Fibroblast of skin of left biceps (primary cell): ENCODE results near the gene MRGPRG.

Experiments used
- DNase-seq, 2 experiments: peaks; one replicate each; pipeline ENCODE4 v3.0.0-alpha.2; 2013; ENCODE audit warnings: low read depth in 2 of 2

Gene MRGPRG

GRCh38 chr11:3225826-3226750 lies 7.5 kb upstream of the MRGPRG start:
- no peak for DNase-seq

GRCh38 chr11:3225159-3225758 lies 6.6 kb upstream of the MRGPRG start:
- no peak for DNase-seq

DNA sequence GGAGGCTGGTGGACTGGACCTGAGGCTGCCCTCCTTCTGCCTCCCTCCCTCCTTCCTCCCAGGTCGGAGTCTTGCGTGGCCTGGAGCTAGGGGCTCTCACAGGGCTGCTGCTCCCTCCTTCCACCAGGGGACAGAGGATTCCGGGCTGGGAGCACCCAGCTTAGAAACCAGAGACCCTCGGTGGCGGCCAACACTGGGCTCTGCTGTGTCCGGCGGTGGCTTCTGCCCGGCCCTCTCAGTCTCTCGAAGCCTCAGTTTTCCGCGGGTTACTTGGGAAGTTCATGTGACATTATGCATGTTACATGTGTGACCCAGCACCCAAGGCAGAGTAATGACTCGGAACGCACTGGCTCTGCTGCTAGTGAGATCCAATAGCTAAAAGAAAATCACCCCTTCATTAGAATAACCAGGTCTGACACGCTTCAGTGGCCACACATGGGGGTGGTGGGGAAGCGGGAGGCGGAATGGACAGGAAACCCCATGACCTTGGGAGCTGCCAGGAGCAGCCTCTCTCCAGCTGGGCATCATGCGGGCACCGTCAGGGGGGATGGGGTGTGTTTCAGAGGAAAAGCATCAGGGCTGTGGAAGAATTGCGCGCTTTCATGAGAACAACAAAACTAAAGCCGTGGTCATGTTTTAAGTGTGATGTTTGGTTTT lies 5.9 kb upstream of the MRGPRG start:
- DNase-seq: no peak

DNA sequence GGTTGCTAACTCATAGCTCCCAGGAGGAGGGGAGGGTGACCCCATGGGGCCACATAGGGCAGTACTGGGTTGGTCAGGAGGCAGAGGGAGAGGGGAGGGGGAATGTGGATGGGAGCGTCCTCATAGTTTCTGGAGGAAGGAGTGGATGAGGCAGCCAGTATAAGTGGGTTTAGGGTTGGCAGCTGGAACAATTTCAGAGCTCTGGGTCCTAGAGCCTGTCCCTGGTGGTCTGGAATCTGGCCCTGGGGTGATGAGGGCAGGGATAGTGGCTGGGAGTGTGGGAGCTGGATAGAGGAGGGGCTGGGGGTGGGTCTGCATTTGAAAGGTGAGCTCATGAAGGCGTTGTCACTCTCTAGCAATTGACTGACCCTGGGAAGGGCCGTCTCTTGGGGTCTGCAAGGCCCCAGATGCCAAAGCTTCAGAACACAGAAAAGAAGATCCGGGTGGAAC lies 5.3 kb upstream of the MRGPRG start:
- no peak for DNase-seq

DNA sequence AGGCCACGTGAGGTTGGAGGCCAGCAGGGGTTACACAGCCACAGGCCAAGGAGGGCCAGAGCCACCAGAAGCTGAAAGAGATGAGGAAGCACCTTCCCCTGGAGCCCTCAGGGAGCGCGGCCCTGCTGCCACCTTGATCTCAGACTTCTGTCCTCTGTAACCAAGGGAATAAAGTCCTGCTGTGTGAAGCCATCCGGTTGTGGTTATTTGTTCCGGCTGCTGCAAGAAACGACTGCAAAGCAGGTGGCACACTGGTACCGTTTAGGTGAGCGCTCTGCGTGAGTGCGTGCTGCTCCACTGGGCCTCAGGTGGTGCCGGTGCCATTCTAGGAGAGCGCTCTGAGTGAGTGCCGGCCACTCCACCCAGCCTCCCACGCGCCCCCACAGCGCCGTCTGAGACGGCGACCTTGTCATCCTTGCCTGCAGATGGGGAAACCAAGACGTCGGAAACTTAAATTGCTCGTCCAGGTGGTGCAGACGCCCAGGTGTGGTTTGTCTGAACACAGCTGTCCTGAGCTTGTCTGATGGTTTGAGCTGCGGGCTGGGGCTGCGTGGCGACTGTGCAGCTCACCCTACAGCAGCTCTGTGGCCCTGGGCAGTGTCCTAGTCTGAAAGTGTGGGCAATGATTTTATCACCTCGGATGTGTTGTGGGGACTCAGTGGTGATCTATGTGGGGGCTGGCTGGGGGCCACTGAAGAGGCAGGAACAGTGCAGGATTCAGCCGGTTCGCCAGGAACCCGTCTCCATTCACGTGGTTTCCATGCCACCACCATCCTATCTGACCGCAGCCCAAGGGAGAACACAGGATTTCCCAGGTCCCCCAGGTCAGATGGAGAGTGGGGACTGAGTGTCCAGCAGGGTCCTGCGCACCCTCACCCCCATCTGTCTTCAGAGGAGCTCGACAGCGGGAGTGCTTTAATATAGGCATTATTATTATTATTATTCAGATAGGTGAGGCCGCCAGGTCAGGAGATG lies 4.6 kb upstream of the MRGPRG start:
- DNase-seq: no peak

DNA sequence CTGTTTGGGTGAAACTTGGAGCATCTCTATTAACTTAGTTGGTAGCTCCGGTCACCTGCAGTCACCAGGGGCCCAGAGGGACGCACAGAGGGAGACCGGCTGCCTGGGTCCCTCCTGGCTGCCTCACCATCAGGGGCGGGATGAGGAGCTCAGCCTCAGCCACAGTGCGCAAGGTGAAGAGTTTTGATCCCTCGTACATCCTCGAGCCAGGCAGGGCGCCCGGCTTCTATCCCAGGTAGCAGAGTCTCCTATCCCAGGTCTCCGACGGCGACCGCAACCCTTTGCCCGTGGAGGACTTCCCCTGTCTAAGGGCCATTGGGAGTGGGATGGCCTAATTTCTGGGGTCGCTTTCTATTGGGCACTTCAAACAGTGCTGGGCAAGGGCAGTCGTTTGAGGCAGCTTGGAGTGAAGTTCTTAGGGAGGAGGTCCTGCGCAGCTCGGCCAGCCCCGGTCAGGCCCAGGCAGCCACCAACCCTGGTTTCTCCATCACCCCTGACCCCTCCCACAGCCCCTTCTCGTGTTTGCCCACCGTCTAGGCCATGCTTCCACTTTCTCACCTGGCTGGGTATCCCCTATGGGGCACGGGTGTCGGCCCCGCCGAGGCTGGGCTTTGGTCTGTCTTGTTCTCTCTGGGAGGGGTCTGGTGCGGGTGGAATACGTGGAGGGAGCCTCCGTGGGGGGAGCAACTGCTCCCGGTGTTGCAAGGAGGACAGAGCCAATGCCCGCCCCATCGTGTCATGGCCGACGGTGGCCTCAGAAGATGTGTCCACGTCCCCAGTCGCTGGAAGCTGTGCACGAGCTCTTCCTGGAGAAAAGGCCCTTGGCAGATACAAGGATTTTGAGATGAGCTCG lies 3.6 kb upstream of the MRGPRG start:
- DNase-seq: no peak

DNA sequence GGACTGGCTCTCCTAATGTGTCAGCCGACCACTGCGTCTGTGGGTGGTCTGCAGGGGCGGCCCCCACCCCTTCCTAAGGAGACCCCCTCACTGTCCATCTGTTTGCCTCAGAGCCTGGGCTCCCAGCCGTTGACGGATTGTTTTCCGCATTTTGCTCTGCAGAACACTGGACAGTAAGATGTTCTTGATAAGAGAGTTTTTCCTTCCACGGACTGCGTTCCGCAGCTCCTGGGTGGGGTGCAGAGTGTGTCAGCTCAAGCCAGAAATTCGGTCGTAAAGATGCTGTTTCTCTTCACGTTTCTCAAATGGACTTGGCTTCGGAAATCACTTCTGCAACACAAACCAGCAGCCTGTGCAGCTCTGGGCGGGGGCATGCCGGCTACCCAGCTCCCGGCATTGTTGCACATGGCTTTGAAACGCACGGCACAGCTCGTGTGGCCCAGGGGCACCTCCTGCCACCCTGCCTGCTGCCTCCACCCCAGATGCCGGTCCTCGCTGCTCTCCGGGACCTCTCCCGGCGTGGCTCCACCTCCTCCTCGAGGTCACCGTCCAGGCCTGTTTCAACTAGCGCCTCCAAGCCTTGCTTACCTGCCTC lies 2.9 kb upstream of the MRGPRG start:
- DNase-seq: no peak

GRCh38 chr11:3220521-3221407 lies 2.2 kb upstream of the MRGPRG start:
- DNase-seq: no peak

- no peak for DNase-seq
Measured at GRCh38 chr11:3220101-3220500, 1.5 kb upstream of the MRGPRG start.

GRCh38 chr11:3219281-3219892 lies 774 bp upstream of the MRGPRG start:
- DNase-seq: no peak

- DNase-seq: no peak
Measured at GRCh38 chr11:3217818-3218482, 663 bp downstream of the MRGPRG start.

GRCh38 chr11:3216027-3216525 lies 2.5 kb downstream of the MRGPRG start:
- DNase-seq: no peak

- DNase-seq: no peak
Measured at GRCh38 chr11:3215346-3216026, 3.1 kb downstream of the MRGPRG start.

DNA sequence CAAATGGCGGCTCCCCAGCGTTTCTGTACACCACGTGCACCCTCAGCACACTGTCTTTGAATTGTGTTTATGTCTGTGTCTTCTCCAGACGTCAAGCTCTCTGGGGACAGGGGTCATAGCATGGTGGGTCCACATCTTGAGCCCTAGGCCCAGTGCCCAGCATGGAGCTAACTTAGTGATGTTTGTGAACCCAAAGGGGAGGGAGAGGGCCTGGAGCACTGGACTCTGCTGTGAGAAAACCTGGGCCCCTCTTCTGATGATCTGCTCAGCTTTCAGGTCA lies 4.3 kb downstream of the MRGPRG start:
- DNase-seq: no peak

GRCh38 chr11:3213659-3214419 lies 4.8 kb downstream of the MRGPRG start:
- DNase-seq: no peak

GRCh38 chr11:3208272-3208671 lies 10.3 kb downstream of the MRGPRG start:
- no peak for DNase-seq
